Measurements from ENCODE around the gene CDC27.
"Not testable (repeated sequence)": the region's sequence is repeated elsewhere in the genome, so short reads cannot be mapped to it uniquely, and the experiment has no call there.

Gene CDC27

DNA sequence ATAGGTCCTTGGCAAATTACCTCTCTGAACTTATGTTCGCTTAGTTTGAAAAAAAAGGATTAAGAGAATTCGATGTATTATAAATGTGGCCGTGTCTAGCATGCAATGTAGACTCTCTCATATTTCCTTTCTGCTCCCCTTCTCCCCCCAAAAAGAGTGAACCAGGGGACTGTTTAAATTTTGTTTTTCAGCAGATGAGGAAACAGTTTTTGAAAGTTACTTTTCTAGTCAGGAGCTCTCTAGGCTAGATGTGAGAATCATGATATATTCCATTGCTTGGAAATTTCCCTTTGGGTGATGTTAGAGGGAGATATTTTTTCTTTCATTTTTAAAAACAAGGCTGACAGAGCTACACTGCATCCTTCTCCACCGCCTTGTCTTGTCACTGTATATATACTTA lies 1.1 kb upstream of the CDC27 start:
- no peak for DNase-seq

DNA sequence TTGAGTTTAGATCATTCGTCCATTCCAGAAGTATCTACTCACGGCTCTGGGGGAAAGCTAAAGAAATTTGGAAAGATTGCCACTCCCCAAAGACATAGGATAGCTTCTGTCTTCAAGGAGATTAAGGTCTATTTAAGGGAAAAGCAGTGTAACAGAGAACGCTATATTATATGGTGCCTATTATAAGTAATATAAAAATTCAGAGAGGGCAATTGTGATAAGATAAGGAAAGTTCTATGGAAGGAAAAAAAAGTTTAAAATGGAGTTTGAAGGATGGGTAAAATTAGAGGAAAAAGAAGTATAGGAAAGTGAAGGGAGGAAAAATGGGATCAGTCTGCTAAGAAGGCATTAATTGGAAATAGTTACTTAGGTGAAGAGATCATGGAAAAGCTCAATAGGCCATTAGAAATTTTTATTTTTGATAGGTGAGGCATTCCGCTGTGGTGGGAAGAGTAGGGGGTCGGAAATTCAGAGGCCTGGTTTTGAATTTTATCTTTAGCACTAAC lies 690 bp upstream of the CDC27 start:
- DNase-seq = no peak

DNA sequence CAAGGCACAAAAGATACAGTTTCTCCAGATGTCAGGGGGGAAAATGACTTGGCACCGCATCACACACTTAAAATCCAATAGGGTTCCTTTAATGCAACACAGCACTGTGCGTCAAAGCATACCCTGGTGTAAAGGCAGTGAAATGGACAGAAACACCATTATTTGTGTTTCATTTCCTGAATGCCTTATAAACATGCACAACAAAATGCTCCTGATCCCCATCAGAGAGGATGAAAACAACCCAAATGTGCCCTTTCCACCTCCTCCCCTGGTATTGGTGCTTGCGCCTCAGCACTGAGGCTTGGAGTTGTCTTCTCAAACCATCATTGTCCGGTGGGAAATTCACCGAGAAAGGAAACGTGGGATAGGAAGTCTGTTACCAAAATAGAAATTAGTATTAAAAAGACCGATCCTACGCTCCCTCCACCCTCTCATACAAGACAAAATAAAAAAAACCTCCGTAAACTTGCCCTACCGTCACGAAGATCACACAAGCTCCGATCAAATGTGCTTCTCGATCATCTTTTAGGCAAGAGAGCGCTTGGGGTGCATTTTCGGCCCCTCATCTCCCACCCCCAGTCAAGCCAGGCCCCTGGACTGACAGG lies 722 bp downstream of the CDC27 start:
- DNase-seq = no peak

DNA sequence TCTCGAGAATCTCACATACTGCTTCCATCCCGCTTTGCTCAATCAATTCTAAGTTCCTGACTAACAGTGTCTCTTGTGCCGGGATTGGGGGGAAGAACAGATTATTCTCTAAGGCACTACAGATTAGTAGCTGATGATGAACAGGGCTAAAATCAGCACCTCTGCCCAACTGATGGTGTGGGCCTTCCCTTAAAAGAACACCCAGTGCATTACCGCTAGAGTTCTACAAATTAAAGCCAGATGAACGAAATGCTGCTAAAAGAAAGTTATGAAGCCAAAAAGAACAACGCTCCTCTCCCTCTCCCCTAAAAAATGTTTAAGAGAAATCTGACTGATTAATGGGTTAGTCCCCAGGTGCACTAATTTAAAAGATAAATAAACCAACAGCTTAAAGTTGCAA lies 4.4 kb downstream of the CDC27 start:
- DNase-seq = no peak

DNA sequence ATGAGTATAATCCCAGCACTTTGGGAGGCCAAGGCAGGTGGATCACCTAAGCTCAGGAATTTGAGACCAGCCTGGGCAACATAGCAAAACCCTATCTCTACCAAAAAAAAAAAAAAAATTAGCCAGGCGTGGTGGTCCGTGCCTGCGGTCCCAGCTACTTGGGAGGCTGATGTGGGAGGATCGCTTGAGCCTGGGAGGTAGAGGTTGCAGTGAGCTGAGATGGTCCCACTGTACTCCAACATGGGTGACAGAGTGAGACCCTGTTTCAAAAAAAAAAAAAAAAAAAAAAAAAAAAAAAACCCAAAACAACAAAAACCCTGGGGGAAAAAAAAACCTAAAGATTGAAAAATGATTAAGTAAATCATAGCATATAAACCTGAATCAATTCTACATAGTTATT lies 8.1 kb downstream of the CDC27 start:
- DNase-seq = not testable (repeated sequence)

DNA sequence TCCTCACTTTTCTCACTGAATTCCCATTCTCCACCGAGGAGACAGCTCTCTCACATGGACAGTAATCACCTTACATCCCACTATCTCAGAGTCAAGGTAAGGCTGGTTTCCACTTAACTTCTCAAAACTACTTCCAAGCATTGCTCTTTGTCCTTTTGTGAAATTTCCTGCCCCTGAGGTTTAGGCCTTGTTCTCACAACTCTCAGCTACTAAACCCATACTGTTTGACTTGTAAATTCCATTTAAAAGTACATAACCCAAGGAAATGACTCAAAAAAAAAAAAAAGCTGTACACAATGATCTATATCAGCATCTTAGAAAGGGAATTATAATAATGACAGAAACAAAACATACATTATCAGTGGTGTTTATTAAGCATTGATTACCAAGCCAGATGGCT lies 8.8 kb downstream of the CDC27 start:
- no peak for DNase-seq

DNA sequence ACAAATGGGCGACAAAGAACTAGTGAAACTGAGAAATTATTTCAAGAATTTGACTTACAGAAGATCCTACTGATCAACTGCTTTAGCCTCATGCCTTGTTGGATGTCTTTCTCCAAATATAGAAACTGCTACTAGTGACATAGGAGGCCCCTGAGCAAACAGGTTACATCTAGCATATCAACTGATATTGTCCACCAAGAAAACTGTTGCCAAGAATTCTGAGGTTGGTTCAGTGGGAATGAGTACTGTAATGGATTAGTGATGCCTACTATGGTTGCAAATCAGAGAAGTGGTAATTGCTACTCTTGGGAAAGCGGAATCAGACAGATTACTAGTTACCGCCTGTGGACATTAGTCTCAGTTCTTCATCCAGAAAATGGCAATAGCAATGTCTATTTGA lies 10.0 kb downstream of the CDC27 start:
- no peak for DNase-seq

DNA sequence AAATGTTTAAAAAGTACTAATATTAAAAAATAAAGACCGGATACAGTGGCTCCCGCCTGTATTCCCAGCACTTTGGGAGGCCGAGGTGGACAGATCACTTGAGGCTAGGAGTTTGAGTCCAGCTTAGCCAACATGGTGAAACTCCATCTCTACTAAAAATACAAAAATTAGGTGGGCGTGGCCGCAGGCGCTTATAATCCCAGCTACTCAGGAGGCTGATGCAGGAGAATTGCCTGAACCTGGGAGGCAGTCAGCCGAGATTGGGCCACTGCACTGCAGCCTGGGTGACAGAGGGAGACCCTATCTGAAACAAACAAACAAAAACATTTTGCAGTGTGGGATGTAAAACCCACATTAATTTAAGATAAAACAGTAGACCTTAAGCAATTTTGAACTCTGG lies 11.8 kb downstream of the CDC27 start:
- no peak for DNase-seq

DNA sequence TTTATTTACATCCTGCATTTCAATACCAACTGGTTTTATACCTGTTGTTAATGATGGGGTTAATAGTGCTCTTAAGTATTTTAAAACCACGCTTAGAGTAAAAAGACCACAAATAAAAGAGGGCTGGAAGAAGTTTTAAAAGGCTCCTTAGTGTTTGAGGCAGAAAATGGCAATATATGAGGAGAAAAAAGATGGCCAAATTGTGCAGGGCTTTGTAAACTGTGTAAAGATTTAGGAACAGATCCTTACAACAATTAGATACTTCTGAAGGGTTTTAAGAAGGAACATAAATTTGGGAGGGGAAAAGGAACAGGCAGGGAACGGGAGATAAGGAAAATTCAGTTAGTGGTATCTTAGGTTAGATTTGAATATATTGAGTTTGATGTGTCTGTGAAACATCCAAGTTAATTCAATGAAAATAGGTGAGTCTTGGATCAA lies 12.7 kb downstream of the CDC27 start:
- DNase-seq = no peak

DNA sequence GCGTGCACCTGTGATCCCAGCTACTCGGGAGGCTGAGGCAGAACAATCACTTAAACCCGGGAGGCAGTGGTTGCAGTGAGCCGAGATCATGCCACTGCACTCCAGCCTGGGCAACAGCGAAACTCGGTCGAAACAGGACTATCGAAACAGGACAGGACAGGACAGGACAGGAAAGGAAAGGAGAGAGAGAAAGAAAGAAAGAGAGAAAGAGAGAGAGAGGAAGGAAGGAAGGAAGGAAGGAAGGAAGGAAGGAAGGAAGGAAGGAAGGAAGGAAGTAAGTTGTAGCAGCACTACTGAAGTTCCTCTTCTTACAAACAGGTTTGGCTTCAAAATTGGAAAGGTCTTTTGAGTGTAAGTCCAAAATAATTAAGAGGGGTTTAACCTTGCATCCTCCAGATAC lies 14.3 kb downstream of the CDC27 start:
- DNase-seq = not testable (repeated sequence)

DNA sequence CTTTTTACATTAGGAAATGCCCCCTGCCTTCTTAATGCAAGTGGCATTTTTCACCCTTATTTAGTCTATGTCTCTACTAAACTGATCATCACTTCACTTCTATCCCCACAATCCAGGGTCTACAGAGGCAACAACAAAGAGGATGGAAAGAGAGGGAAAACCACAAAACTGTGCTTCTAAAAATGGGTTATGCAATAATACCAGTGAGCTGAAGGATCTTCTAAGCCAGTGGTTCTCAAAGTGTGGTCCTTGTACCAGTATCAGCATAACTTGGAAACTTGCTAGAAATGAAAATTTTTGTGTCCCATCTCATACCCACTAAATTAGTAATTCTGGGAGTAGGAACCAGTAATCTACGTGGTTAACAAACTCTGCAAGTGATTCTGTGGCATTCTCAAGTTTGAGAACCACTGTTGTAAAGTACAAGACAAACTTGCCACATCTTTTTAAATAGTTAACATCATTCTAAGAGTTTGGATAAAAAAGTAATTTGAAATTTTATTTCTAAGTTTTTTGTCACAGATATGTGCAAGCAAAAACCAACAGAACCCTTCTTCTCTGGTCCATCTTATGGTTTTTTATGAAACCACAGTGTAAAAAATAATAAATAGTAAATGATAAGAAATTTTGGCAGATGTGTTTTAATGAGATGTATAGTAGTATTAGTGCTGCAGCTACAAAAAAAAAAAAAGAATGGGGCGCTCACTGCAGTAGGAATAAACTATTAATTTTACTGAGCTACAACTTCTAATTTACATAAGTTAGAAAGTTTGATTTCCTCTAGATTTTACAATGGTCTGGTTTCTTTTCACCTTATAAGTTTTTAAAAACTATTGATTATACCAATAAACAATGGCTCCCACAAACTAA lies 16.2 kb downstream of the CDC27 start:
- DNase-seq = no peak

DNA sequence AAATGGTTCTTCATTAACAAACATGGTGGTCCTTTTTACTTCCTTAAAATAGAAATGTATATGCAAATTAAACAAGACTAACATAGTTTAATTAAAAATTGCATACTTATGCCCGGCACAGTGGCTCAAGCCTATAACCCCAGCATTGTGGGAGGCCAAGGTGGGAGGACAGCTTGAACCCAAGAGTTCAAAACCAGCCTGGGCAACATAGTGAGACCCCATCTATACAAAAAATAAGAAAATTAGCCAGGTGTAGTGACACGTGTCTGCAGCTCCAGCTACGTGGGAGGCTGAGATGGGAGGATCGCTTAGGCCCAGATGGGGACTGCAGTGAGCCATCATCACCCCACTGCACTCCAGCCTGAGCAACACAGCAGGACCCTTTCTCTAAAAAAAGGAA lies 18.4 kb downstream of the CDC27 start:
- no peak for DNase-seq

DNA sequence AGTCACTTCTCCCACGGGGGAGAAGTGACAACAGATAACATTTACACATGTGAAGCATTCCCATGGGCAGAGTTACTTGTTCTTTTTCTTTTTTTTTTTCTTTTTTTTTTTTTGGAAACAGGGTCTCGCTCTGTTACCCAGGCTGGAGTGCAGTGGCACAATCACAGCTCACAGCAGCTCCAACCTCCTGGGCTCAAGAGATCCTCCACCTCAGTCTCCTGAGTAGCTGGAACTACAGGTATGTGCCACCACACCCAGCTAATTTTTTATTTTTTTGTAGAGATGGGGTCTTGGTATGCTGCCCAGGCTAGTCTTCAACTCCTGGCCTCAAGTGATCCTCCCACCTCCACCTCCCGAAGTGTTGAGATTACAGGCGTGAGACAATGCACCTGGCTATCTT lies 20.2 kb downstream of the CDC27 start:
- DNase-seq = not testable (repeated sequence)

DNA sequence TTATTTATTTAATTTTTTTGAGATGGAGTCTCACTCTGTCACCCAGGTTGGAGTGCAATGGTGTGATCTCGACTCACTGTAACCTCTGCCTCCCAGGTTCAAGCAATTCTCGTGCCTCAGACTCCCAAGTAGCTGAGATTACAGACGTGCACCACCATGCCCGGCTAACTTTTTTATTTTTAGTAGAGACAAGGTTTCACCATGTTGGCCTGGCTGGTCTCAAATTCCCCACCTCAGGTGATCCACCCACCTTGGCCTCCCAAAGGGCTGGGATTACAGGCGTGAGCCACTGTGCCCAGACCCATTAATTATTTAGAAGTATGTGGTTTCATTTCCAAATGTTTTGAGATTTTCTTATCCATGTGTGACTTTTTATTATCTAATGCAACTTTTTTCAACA lies 22.2 kb downstream of the CDC27 start:
- DNase-seq = not testable (repeated sequence)

DNA sequence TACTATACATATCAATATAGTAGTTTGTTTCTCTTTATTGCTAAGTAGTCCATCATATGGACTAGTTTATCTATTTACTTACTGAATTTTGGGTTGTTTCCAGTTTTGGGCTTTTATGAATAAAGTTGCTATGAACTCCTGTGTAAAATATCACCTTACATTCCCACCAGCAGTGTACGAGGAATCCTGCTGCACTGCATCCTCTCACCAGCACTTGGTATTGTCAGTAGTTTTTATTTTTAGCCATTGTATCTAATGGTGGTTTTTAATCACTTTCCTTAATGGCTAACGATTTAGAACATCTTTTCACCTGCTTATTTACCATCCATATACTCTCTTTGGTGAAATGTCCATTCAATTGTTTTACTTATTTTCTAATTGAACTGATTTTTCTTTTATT lies 24.0 kb downstream of the CDC27 start:
- no peak for DNase-seq

DNA sequence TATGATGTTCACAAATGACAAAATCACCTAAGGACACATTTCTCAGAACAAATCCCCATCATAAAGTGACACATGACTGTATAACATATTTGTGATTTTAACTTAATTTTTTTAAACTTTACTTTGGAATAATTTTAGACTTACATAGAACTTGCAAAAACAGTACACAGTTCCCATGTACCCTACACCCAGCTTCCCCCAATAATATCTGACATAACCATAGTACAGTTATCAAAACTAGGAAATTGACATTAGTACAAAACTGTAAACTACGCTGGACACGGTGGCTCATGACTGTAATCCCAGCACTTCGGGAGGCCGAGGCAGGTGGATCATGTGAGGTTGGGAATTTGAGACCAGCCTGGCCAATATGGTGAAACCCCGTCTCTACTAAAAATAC lies 24.8 kb downstream of the CDC27 start:
- DNase-seq = no peak

DNA sequence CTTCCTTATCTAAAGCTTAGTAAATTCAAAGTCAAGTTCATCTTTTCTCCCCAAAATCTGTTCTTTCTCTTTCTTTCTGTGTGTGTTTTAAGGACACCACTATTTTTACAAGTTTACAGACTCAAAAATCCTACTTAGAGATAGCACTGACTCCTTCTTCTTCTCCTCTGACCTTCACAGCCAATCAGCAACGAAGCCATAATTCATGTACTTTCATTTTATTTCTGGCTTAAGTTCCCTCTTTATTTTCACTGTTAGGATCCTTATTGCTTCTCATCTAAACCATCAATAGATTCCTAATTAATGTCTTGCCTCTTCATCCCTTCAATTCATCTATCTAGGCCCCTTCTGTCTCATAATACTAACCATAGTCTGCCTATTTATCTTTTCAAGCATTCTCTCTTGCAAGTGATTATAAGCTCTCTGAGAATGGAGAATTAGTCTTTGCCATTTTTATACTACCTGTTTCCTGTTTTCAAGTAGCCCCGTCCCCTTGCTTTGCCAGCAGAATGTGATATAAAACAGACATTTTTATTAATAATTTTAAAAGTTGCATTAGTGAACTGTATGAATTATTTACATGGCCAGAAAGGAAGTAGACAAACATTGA lies 27.0 kb downstream of the CDC27 start:
- no peak for DNase-seq

DNA sequence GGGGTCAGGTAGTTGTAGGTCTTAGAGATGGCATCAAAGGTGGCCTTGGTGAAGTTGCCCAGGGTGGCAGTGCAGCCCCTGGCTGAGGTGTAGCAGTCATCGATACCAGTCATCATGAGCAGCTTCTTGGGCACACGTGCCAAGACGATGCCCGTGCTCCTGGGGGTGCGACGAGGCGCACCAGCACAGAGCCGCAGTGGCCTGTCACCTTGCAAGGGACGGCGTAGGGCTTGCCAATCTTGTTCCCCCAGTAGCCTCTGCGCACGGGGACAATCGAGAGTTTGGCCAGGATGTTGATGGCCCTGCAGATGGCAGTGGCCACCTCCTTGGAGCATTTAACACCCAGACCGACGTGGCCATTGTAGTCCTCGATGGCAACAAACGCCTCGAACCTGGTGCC lies 29.8 kb downstream of the CDC27 start:
- no peak for DNase-seq

DNA sequence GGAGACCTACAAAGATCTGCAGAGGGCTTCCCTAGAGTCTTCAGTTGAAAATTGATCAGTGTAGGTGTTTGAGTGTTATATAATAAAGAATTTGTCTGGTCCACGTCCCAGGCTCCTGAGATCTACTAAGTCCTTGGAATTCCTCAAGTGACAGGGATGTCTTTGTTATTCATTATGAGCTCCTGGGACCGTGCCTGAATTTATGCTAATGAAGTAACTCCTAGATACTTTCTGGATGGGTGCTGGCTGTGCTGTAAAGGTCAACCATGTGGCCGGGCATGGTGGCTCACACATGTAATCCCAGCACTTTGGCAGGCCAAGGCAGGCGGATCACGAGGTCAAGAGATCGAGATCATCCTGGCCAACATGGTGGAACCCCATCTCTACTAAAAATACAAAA lies 43.7 kb downstream of the CDC27 start:
- no peak for DNase-seq

DNA sequence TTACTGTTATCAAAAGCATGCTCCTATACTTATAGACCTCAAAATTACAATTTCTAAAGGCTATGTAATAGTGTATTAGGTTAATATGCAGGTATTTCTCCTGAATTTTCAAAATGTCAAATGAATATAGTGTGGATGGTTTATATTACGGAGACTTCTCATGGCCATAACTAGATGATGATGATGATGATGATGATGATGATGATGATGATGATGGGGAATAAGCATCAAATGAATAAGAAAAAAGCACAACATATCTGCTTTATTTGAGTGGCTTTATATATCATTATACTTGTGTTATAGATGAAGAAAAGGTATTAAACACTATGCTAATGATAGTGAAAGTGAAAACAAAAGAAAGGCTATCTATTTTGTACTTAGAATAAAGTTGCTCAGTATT lies 53.9 kb downstream of the CDC27 start:
- no peak for DNase-seq

DNA sequence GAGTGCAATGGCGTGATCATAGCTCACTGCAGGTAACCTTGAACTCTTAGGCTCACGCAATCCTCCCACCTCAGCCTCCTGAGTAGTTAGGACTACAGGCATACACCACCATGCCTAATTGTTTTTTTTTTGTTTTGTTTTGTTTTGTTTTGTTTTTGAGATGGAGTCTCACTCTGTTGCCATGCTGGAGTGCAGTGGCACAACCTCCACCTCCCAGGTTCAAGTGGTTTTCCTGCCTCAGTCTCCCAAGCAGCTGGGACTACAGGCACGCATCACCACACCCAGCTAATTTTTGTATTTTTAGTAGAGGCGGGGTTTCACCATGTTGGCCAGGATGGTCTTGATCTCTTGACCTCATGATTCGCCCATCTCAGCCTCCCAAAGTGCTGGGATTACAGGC lies 54.7 kb downstream of the CDC27 start:
- not testable (repeated sequence) for DNase-seq

DNA sequence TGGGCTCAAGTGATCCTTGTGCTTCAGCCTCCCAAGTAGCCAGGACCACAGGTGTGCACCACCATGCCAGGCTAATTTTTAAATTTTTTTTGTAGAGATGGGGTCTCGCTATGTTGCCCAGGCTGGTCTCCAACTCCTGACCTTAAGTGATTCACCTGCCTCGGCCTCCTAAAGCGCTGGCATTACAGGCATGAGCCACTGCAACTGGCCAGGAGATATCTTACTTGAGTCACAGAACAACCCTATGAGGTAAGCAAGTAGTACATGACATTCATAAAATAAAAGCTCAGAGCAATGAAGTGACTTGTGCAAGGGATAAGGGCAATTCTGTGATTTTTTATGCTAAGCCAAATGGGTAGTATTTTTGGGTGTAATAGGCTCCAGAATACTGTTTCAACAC lies 57.3 kb downstream of the CDC27 start:
- DNase-seq = no peak

DNA sequence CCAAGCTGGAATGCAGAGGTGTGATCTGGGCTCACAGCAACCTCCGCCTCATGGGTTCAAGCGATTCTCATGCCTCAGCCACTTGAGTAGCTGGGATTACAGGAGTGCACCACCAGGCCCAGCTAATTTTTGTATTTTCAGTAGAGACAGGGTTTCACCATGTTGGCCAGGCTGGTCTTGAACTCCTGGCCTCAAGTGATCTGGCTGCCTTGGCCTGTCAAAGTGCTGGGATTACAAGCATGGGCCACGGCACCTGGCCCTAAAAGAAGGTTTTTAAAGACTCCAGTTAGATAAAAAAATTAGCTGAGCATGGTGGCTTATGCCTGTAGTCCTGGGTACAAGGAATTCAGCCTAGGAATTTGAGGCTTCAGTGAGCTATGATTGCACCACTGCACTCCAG lies 62.3 kb downstream of the CDC27 start:
- not testable (repeated sequence) for DNase-seq

DNA sequence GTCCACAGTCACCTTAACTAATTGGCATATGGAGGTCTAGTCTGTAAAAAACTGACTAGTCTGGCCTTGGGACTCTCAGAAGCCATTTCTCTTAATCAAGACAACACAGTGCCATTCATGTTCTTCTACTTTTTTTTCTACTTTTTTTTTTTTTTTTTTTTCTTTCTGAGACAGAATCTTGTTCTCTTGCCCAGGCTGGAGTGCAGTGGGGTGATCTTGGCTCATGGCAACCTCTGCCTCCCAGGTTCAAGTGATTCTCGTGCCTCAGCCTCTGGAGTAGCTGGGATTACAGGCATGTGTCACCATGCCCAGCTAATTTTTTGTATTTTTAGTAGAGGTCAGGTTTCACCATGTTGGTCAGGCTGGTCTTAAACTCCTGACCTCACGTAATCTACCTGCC lies 65.8 kb downstream of the CDC27 start:
- DNase-seq = not testable (repeated sequence)
